CD14-positive monocyte (primary cell): Measurements from ENCODE around the gene CGA. TPM values are rescaled to one million over a fixed set of nuclear protein-coding genes. Genes with fewer than 3 reads are reported as not detected.

Experiments used
- DNase-seq, 3 donors: peaks; one replicate each; pipeline ENCODE4 v3.0.0-alpha.2; 2011 to 2022
- H2AFZ ChIP-seq: 2 replicates; pipeline ENCODE4 v1.6.0; 2012; ENCODE audit warnings: mild to moderate bottlenecking, low read depth, low read length, inconsistent platforms; ENCODE audit not compliant: insufficient read depth, poor library complexity, severe bottlenecking
- H3K27ac ChIP-seq, 2 donors: 1 replicate in 1 of 2; 2 replicates in 1 of 2; pipeline ENCODE4 v1.5.1; 2012 to 2013; ENCODE audit warnings: low read length in 2 of 2, control low read depth in 1 of 2, inconsistent platforms in 1 of 2, low read depth in 1 of 2, mild to moderate bottlenecking in 1 of 2
- H3K27me3 ChIP-seq, 2 donors: one replicate each; pipeline versions ENCODE4 v1.6.0 to v1.6.1; 2011 to 2013; ENCODE audit warnings: low read length in 2 of 2; ENCODE audit not compliant: control insufficient read depth in 2 of 2, insufficient read depth in 2 of 2
- H3K36me3 ChIP-seq, 2 donors: replicated peaks in 1 of 2; 1 replicate in 1 of 2; 2 replicates in 1 of 2; pipeline versions ENCODE4 v1.5.1 to v1.6.1; 2012 to 2013; ENCODE audit warnings: low read length in 2 of 2, control low read depth in 1 of 2, inconsistent platforms in 1 of 2, mild to moderate bottlenecking in 1 of 2; ENCODE audit not compliant: insufficient read depth in 2 of 2, control insufficient read depth in 1 of 2
- H3K4me1 ChIP-seq, 2 donors: 1 replicate in 1 of 2; 2 replicates in 1 of 2; pipeline versions ENCODE4 v1.5.1 to v1.6.1; 2012 to 2013; ENCODE audit warnings: low read length in 2 of 2, control low read depth in 1 of 2, inconsistent platforms in 1 of 2, mild to moderate bottlenecking in 1 of 2, moderate library complexity in 1 of 2; ENCODE audit not compliant: insufficient read depth in 2 of 2, control insufficient read depth in 1 of 2
- H3K4me2 ChIP-seq: replicated peaks from 2 replicates; pipeline ENCODE3; 2012; ENCODE audit warnings: low read length, moderate library complexity, mild to moderate bottlenecking; ENCODE audit not compliant: poor library complexity, severe bottlenecking; ENCODE audit errors: extremely low read depth
- H3K4me3 ChIP-seq, 3 experiments: fragments of 200-600 bp in 1 of 3; sonication (generic) in 1 of 3; replicated peaks in 1 of 3; 1 replicate in 2 of 3; 2 replicates in 1 of 3; pipeline ENCODE4 v1.5.1; 2011 to 2013; ENCODE audit warnings: low read length in 3 of 3, mild to moderate bottlenecking in 3 of 3, control low read depth in 2 of 3, low read depth in 2 of 3, inconsistent platforms in 1 of 3, moderate library complexity in 1 of 3
- H3K79me2 ChIP-seq: 2 replicates; pipeline ENCODE4 v1.6.0; 2012; ENCODE audit warnings: mild to moderate bottlenecking, control low read depth, inconsistent platforms, low read length, moderate library complexity; ENCODE audit not compliant: insufficient read depth
- H3K9ac ChIP-seq: 2 replicates; pipeline ENCODE4 v1.6.0; 2017; ENCODE audit warnings: low read length, mild to moderate bottlenecking; ENCODE audit not compliant: insufficient read depth, poor library complexity, severe bottlenecking
- H3K9me3 ChIP-seq, 2 donors: replicated peaks in 1 of 2; 1 replicate in 1 of 2; 2 replicates in 1 of 2; pipeline versions ENCODE4 v1.5.1 to v1.6.1; 2012 to 2013; ENCODE audit warnings: low read length in 2 of 2, control low read depth in 1 of 2; ENCODE audit not compliant: control insufficient read depth in 1 of 2, insufficient read depth in 1 of 2
- H4K20me1 ChIP-seq: 2 replicates; pipeline ENCODE4 v1.6.0; 2012; ENCODE audit warnings: mild to moderate bottlenecking, low read length, control low read depth, moderate library complexity; ENCODE audit not compliant: insufficient read depth
- H3K27ac Mint-ChIP-seq, 7 donors: one replicate each; pipeline ENCODE4 v1.8.0; 2020; ENCODE audit warnings: mild to moderate bottlenecking in 7 of 7, mixed read lengths in 7 of 7, moderate library complexity in 6 of 7, inconsistent platforms in 2 of 7
- H3K27me3 Mint-ChIP-seq, 3 donors: one replicate each; pipeline ENCODE4 v1.8.0; 2021 to 2022; ENCODE audit warnings: low read depth in 3 of 3, mild to moderate bottlenecking in 3 of 3, mixed read lengths in 3 of 3, moderate library complexity in 3 of 3, inconsistent platforms in 1 of 3
- H3K36me3 Mint-ChIP-seq, 2 donors: one replicate each; pipeline ENCODE4 v1.8.0; 2020; ENCODE audit warnings: mixed read lengths in 2 of 2, inconsistent platforms in 1 of 2, mild to moderate bottlenecking in 1 of 2
- H3K4me1 Mint-ChIP-seq: one replicate; pipeline ENCODE4 v1.8.0; 2020; ENCODE audit warnings: mild to moderate bottlenecking, mixed read lengths
- H3K4me3 Mint-ChIP-seq, 2 donors: one replicate each; pipeline ENCODE4 v1.8.0; 2020; ENCODE audit warnings: mild to moderate bottlenecking in 2 of 2, mixed read lengths in 2 of 2, moderate library complexity in 1 of 2
- H3K9me3 Mint-ChIP-seq, 7 donors: one replicate each; pipeline ENCODE4 v1.8.0; 2020 to 2022; ENCODE audit warnings: mixed read lengths in 7 of 7, mild to moderate bottlenecking in 6 of 7, moderate library complexity in 6 of 7, inconsistent platforms in 2 of 7
- WGBS: methylation state at CpG from one replicate; pipeline ENCODE4 v1.1.5; 2013; ENCODE audit warnings: missing lambda C conversion rate; ENCODE audit not compliant: insufficient coverage; 5-methylcytosine and 5-hydroxymethylcytosine counted together
- intact Hi-C, 2 donors: fragments of 100-400 bp; cut with micrococcal nuclease; formaldehyde crosslinking; loops; one replicate each; pipeline versions ENCODE4 v1.15.0 to v1.15.1; 2023
- polyA plus RNA-seq, 3 donors: library from polyadenylated mRNA; depleted of rRNA in 1 of 3; unstranded in 2 of 3; stranded (reverse) in 1 of 3; fragments of 300-500 nt in 2 of 3; fragments of >200 nt in 1 of 3; fragmentation: Illumina TruSeq in 2 of 3; gene quantifications; 1 replicate in 2 of 3; 2 replicates in 1 of 3; pipeline ENCODE4 v1.2.3, GENCODE V29; 2012 to 2021
- TF ChIP-seq, protein P1 (sequence below): fragments of 200-600 bp; IDR thresholded peaks from one replicate; pipeline ENCODE4 v1.8.0; 2022; ENCODE audit warnings: antibody characterized with exemption, mild to moderate bottlenecking

The CGA gene
- polyA plus RNA-seq, 3 donors = not detected

DNA sequence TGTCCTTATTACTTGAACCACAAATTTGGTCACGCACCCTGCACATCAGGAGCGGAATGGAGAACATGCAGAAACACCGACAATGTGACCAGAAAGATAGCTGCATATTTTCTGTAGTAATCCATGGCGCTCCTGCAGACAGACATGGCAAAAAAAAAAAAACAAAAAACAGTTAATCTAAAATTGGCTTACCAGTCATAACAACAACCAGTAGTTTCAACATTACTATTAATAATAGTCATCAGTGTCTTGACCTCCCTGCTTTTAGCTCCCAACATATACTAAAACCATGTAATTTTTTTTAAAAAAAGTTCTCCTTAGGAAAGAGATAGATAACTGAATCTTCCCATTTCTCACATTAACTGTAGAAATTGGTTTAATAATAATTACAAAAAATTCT is 6.8 kb downstream of the CGA start:
- H3K27ac ChIP-seq = no peak overlapping the region
- no peaks in the 10 kb centered on the region for H3K9me3 ChIP-seq
- no peaks in the 10 kb centered on the region for H3K9me3 Mint-ChIP-seq
- no peak overlapping the region for H3K4me3 Mint-ChIP-seq
- H3K4me2 ChIP-seq = no peak overlapping the region
- H3K27ac Mint-ChIP-seq = no peak overlapping the region
- peaks cover 4 to 9% (median 4%) of the 10 kb centered on the region in 3 donors for H3K27me3 Mint-ChIP-seq
- no peak overlapping the region for H3K4me3 ChIP-seq
- intact Hi-C loops = no loop called here
- TF ChIP-seq, protein P1, sequence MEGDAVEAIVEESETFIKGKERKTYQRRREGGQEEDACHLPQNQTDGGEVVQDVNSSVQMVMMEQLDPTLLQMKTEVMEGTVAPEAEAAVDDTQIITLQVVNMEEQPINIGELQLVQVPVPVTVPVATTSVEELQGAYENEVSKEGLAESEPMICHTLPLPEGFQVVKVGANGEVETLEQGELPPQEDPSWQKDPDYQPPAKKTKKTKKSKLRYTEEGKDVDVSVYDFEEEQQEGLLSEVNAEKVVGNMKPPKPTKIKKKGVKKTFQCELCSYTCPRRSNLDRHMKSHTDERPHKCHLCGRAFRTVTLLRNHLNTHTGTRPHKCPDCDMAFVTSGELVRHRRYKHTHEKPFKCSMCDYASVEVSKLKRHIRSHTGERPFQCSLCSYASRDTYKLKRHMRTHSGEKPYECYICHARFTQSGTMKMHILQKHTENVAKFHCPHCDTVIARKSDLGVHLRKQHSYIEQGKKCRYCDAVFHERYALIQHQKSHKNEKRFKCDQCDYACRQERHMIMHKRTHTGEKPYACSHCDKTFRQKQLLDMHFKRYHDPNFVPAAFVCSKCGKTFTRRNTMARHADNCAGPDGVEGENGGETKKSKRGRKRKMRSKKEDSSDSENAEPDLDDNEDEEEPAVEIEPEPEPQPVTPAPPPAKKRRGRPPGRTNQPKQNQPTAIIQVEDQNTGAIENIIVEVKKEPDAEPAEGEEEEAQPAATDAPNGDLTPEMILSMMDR = no peak
- no peaks in the 10 kb centered on the region for H3K79me2 ChIP-seq
- no peaks in the 10 kb centered on the region for H3K36me3 Mint-ChIP-seq
- H3K27me3 ChIP-seq = no peaks in the 10 kb centered on the region
- no peaks in the 10 kb centered on the region for H4K20me1 ChIP-seq
- H3K4me1 Mint-ChIP-seq = no peaks in the 10 kb centered on the region
- no peak overlapping the region for H3K9ac ChIP-seq
- no peak for DNase-seq
- WGBS = 84% methylated on average over 3 of the region's 4 CpGs
- no peak overlapping the region for H2AFZ ChIP-seq
- H3K4me1 ChIP-seq = no peaks in the 10 kb centered on the region
- no peaks in the 10 kb centered on the region for H3K36me3 ChIP-seq

DNA sequence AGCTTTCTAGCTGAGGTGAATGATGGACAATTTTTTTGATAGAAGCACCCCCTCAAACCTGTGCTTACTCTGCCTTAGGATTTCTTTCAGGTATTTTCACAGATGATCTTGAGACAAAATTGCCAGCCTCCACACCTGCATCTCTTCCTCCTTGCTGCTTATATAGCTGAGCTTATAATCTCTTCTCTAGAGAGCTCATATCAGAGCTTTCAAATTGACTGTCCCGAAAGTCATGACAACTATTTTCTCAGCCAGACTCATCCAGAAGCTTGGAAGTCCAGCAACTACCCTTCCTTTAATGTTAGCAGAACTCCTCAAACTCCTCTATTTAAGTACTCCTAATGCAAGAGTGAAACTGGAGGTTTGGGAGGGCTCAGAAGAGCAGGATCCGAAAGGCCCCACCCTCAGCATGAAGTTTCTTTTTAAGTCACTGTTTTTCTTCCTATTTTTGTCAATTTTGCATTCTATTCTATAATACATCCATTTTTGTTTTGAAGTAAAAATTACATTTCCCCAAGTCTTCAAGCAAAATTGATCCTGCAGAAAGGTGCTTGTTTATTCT is 12.7 kb downstream of the CGA start:
- H2AFZ ChIP-seq = no peak overlapping the region
- no peaks in the 10 kb centered on the region for H3K9me3 ChIP-seq
- no peak for DNase-seq
- no peaks in the 10 kb centered on the region for H3K79me2 ChIP-seq
- H3K27ac Mint-ChIP-seq = no peak overlapping the region
- intact Hi-C loops = no loop called here
- H3K4me3 ChIP-seq = no peak overlapping the region
- H3K27me3 ChIP-seq = peaks cover 0 to 2% of the 10 kb centered on the region in 2 donors
- no peak overlapping the region for H3K4me2 ChIP-seq
- no peaks in the 10 kb centered on the region for H3K9me3 Mint-ChIP-seq
- peaks cover 3 to 9% (median 3%) of the 10 kb centered on the region in 3 donors for H3K27me3 Mint-ChIP-seq
- H3K4me1 ChIP-seq = no peaks in the 10 kb centered on the region
- WGBS = no CpG with 5 or more reads among the region's 2 CpGs
- H4K20me1 ChIP-seq = no peaks in the 10 kb centered on the region
- TF ChIP-seq, protein P1 = no peak
- peaks cover 1% of the 10 kb centered on the region for H3K4me1 Mint-ChIP-seq
- no peaks in the 10 kb centered on the region for H3K36me3 Mint-ChIP-seq
- H3K4me3 Mint-ChIP-seq = no peak overlapping the region
- no peaks in the 10 kb centered on the region for H3K36me3 ChIP-seq
- H3K27ac ChIP-seq = no peak overlapping the region
- no peak overlapping the region for H3K9ac ChIP-seq
